Measurements from ENCODE around the gene SLC16A7. TPM values are rescaled to one million over a fixed set of nuclear protein-coding genes. Genes with fewer than 3 reads are reported as not detected.

SLC16A7 gene
- total RNA-seq, 1 donor from 2014 or later = 43.7 TPM

DNA sequence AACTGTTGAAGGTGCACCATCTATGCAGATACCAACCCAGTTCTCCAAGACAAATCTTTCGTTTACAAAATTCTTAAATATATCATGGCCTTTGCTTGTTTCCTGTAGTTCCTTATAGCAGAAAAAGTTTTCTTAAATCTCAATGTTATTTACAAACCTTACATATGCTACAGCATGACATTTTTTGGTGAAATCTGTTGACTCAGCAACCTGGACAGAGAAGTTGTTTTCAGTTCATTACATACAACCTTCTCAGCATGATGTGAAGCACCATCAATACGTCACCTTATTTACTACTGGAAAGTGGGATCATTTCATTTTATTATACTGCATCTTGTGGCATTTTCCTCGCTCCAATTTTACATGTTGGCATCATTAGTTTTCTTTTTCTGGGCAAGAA lies 231.9 kb downstream of the SLC16A7 start:
- intact Hi-C loops (cut with micrococcal nuclease) = no loop called here

GRCh38 chr12:59828521-59828920 lies 232.7 kb downstream of the SLC16A7 start:
- intact Hi-C loops (cut with micrococcal nuclease) = no loop called here

DNA sequence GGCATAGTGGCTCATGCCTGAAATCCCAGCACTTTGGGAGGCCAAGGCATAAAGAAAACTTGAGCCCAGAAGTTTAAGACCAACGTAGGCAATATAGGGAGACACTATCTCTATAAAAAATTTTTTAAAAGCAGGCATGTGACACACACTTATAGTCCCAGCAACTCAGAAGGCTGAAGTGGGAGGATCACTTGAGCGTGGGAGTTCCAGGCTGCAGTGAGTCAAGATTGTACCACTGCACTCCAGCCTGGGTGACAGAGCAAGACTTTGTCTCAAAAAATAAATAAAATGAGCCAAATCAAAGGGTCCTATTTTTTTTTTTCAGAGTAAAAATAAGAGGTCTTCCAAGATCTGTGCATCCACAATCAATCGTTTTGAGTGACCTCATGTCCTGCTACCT lies 237.6 kb downstream of the SLC16A7 start:
- intact Hi-C loops (cut with micrococcal nuclease) = no loop called here

- intact Hi-C loops (cut with micrococcal nuclease) = loop anchor here (1.0 kb wide), 3 partner anchors 390 to 432 kb away; no protein-coding TSS in a partner anchor
Observed at GRCh38 chr12:59834659-59835474, 239.0 kb downstream of the SLC16A7 start.
